GM19452 (cell line): Measurements from ENCODE around the gene KIAA1328.
"Not testable (repeated sequence)": the region's sequence is repeated elsewhere in the genome, so short reads cannot be mapped to it uniquely, and the experiment has no call there.

ENCODE experiments used
- ATAC-seq: cut with Tn5 transposase; IDR thresholded peaks from one replicate; pipeline ENCODE4 v1.9.1; 2021; ENCODE audit not compliant: unreplicated experiment

KIAA1328 gene

GRCh38 chr18:36821681-36822080 lies 7.2 kb upstream of the KIAA1328 start:
- no peak for ATAC-seq

DNA sequence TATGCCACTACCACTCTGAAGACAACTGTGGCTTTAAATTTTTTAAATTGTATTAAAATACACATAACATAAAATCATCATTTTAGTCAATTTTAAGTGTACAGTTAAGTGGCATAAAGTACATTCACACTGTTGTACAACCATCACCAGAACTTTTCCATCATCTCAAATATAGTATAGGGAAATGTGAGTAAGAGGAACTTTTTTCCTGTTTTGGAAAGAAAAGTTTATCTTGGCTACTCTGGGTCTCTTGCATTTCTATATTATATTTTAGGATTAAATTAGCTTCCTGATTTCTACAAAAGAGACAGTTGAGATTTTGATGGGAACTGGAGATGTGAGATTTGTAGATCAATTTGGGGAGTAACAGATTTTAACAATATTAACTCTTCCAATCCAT lies 3.4 kb upstream of the KIAA1328 start:
- ATAC-seq = no peak

DNA sequence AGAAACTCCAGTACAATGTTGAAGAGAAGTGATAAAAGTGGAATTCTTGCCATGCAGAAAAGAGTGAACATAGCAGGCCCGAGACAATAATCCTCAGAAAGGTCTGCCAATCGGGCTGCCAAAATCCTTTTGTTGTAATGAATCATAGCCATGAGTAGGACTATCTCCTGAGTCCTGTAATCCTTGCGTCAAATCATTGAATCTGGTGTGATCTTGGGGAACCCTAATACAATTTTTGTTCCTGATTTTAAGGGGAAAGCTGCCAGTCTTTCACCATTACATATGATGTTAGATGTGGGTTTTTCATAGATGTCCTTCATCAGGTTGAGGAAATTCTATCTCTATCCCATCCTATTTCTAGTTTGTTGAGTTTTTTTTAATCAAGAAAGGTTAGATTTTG lies 2.4 kb upstream of the KIAA1328 start:
- no peak for ATAC-seq

DNA sequence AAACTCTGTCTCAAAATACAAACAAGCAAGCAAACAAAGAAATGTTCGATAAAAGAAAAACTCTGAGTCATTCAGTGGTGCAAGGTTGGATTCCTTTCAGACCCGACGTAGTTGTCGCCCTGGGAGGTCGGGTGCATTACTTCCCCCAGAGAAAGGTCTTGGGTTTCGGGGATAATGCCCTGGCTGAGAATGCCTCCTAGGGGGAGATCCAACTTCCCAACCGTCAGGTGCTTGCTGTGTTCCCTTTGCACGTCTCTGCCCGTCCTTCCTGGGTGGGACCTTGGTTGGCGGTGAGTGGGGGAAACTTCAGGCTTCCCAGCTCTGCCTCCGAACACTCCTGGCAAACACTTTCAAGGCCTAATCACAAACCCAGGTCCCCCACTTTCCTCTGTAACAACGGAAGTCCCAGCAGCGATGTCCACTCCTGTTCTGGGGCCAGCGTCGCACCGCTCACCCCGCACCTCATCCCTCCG lies 734 bp upstream of the KIAA1328 start:
- ATAC-seq = no peak

GRCh38 chr18:36829362-36830157 lies 633 bp downstream of the KIAA1328 start:
- ATAC-seq = no peak

- ATAC-seq = no peak
Measured at GRCh38 chr18:36830158-36830495, 1.2 kb downstream of the KIAA1328 start.

DNA sequence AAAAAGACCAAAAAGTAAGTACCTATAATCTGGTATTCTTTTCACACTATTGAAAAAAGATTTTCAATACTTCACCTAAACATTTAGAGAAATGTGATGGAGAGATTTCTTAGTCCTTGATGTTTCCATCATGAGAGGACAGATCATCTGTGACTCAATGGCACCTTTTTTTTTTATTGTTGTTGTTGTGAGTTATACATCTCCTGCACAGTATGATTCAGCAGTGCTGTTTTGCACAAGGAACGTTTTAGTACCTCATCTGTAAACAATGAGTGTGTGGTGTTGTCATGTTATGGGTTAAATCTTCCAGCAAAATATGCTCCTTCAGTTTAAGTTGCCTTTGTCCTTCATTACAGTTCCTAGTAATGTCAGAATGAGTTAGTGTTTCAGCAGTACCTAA lies 2.2 kb downstream of the KIAA1328 start:
- no peak for ATAC-seq

- no peak for ATAC-seq
Measured at GRCh38 chr18:36833120-36833519, 4.2 kb downstream of the KIAA1328 start.

GRCh38 chr18:36835927-36836326 lies 7.0 kb downstream of the KIAA1328 start:
- ATAC-seq = no peak

DNA sequence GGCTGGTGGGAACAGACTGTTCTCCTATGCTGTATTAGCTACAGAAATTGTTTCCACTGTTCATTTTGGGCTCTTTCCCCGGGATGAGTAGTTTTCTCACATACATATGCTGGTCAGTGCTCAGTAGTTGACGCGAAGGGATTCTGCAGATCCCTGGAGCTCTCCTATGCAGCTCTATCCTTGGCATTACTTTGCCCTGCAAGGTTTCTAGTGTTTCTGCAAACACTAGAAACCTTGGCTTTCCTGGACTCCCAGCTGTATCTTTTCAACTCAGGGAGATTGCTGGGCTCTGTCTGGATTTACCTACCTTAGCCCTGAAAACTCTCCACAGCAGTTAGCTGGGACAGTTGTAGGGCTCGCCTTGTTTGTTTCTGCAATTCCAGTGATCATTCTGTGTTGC lies 10.9 kb downstream of the KIAA1328 start:
- ATAC-seq = no peak

DNA sequence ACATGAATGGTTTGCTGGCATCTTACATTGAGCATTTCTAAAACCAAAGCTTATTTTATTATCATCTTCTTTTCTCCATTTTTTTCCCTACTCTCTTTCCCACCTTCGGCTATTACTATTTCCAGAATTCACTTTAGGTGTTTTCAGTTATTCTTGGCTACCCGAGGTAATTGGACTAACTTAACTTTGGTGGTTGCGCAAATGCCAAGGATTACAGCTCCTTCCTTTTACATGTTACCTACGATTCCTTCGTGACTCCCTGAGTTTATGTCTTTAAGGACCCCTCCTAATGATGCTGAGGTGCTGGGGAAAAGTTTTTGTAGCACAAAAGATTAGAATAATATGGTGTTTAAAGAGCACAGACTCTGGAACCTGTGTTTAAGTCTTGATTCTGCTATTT lies 14.3 kb downstream of the KIAA1328 start:
- ATAC-seq = no peak

- ATAC-seq = no peak
Measured at GRCh38 chr18:36843784-36844183, 14.9 kb downstream of the KIAA1328 start.

GRCh38 chr18:36848609-36849008 lies 19.7 kb downstream of the KIAA1328 start:
- no peak for ATAC-seq

GRCh38 chr18:36849288-36850006 lies 20.5 kb downstream of the KIAA1328 start:
- no peak for ATAC-seq

GRCh38 chr18:36850527-36851201 lies 21.7 kb downstream of the KIAA1328 start:
- no peak for ATAC-seq

- ATAC-seq = no peak
Measured at GRCh38 chr18:36851202-36851590, 22.3 kb downstream of the KIAA1328 start.

GRCh38 chr18:36856815-36857214 lies 27.9 kb downstream of the KIAA1328 start:
- ATAC-seq = no peak

DNA sequence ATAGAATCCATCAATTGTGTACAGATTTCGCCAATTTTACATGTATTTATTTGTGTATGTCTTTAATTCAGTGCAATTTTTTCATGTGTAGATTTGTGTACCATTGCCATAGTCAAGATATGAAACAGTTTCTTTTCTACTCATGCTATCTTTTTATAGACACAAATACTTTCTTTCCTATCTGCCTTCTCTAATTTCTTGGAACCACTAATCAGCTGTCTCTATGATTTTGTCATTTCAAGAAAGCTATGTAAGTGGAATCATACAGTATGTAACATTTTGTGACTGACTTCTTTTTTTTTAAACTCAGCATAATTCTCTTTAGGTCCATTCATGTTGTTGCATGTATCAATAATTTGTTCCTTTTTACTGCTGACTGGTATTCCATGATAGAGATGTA lies 33.3 kb downstream of the KIAA1328 start:
- no peak for ATAC-seq

DNA sequence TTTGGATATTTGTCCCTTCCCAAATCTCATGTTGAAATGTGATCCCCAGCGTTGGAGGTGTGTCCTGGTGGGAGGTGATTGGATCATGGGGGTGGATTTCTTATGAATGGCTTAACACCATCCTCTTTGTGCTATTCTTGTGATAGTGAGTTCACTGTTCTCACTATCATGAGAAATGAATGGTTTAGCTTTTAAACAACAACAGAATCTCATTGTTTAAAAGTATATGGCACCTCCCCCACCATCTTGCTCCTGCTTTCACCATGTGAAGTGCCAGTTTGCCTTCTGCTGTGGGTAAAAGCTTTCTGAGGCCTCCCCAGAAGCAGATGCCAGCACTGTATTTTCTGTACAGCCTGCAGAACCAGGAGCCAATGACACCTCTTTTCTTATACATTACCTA lies 38.1 kb downstream of the KIAA1328 start:
- no peak for ATAC-seq

- no peak for ATAC-seq
Measured at GRCh38 chr18:36871801-36872200, 42.9 kb downstream of the KIAA1328 start.

GRCh38 chr18:36872329-36872728 lies 43.4 kb downstream of the KIAA1328 start:
- ATAC-seq = no peak

GRCh38 chr18:36873826-36874225 lies 44.9 kb downstream of the KIAA1328 start:
- ATAC-seq = not testable (repeated sequence)
